NOMO-1 treated with DMSO at 0.1 percent for 48 hours (cell line): Measurements from ENCODE around the gene IQCH.

Experiments
- DNase-seq: peaks from one replicate; lab custom pipeline; 2025; ENCODE audit not compliant: unreplicated experiment; lab: John Stamatoyannopoulos, UW

The IQCH gene

GRCh38 chr15:67386947-67387346 lies 132.4 kb downstream of the IQCH start:
- no peak for DNase-seq

- no peak for DNase-seq
Observed at GRCh38 chr15:67389975-67390374, 135.4 kb downstream of the IQCH start.

- no peak for DNase-seq
Observed at GRCh38 chr15:67394873-67395639, 140.5 kb downstream of the IQCH start.

- peak; percentile 17 for DNase-seq
Observed at GRCh38 chr15:67396114-67396513, 141.5 kb downstream of the IQCH start.

GRCh38 chr15:67397139-67397538 lies 142.6 kb downstream of the IQCH start:
- DNase-seq: no peak

GRCh38 chr15:67399925-67400324 lies 145.3 kb downstream of the IQCH start:
- DNase-seq: no peak

- no peak for DNase-seq
Observed at GRCh38 chr15:67400890-67401289, 146.3 kb downstream of the IQCH start.

- no peak for DNase-seq
Observed at GRCh38 chr15:67401336-67401735, 146.8 kb downstream of the IQCH start.

GRCh38 chr15:67403428-67404154 lies 149.0 kb downstream of the IQCH start:
- no peak for DNase-seq

GRCh38 chr15:67405208-67406191 lies 150.9 kb downstream of the IQCH start:
- DNase-seq: no peak

GRCh38 chr15:67406257-67406861 lies 151.8 kb downstream of the IQCH start:
- DNase-seq: no peak

- no peak for DNase-seq
Observed at GRCh38 chr15:67407786-67408185, 153.2 kb downstream of the IQCH start.

GRCh38 chr15:67409175-67409574 lies 154.6 kb downstream of the IQCH start:
- DNase-seq: no peak

GRCh38 chr15:67411486-67411885 lies 156.9 kb downstream of the IQCH start:
- DNase-seq: no peak

- DNase-seq: no peak
Observed at GRCh38 chr15:67413770-67414390, 159.3 kb downstream of the IQCH start.

GRCh38 chr15:67415181-67415580 lies 160.6 kb downstream of the IQCH start:
- no peak for DNase-seq

- no peak for DNase-seq
Observed at GRCh38 chr15:67416891-67417290, 162.3 kb downstream of the IQCH start.

GRCh38 chr15:67419705-67420104 lies 165.1 kb downstream of the IQCH start:
- no peak for DNase-seq

- DNase-seq: no peak
Observed at GRCh38 chr15:67420137-67420536, 165.6 kb downstream of the IQCH start.

GRCh38 chr15:67421105-67421504 lies 166.5 kb downstream of the IQCH start:
- no peak for DNase-seq
